Cortex of kidney (tissue), 1 donor: ENCODE data around the gene DAB1.

Source experiments
- DNase-seq: peaks from one replicate; lab custom pipeline; 2025; lab: John Stamatoyannopoulos, UW

The DAB1 gene

DNA sequence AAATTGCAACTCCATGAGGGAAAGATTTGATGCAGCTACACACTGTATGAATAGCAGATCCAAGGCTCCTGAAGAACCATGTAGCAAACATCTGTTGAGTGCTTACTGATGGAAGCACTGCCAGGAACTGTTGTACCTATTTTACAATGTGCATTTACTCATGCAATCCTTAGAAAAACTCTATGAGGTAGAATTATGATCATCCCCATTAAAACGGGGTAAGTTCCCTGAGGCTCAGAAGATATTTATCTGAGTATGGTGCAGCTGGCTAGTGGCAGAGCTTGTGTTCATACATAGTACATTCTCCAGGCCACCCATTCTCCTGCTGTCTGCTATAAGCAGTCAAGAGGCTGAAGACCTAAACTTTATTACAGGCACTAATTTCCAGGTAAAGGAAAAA is 403.6 kb downstream of the DAB1 start:
- DNase-seq, result no peak

GRCh38 chr1:57019236-57019839 is 404.5 kb downstream of the DAB1 start:
- DNase-seq, result no peak

GRCh38 chr1:57018119-57018518 is 405.7 kb downstream of the DAB1 start:
- no peak for DNase-seq

GRCh38 chr1:57017717-57018116 is 406.1 kb downstream of the DAB1 start:
- no peak for DNase-seq

DNA sequence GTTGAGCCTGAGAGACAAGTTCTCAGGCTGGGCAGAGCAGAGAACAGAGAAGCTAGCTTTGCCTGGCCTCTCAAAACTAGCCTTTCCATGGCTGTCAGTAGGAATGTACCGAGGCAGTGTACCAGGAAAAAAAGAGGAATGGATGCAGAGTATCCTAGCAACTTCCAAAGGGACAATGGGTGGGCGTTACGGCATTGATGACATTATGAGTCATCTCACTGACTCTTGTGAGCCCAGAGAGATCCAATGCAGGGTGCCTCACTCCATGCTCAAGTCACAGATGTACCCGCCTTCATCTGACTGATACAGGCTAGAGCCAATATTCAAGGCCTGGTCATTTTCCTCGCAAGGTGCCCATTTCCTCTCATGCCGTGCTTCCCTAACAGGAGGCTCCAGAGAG is 406.7 kb downstream of the DAB1 start:
- no peak for DNase-seq

DNA sequence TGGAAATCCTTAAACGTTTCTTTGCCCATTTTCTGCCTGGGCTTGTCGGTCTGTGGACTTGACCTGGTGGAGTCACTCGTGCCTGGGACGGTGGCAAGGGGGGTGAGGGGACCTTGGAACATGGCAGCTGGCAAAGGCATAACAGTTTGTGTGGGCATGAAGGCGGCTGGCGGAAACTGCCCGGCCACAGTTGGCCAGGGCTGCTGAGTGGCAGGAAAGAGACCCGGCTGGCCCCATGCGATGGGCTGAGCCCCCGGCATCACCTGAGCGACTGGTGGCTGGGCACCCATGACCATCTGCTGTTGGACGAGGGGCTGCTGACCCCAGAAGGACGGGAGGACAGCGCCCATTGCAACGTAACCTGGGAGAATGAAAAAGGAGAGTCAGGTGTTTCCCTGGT is 408.8 kb downstream of the DAB1 start:
- no peak for DNase-seq

- no peak for DNase-seq
Measured at GRCh38 chr1:57013522-57013921, 410.3 kb downstream of the DAB1 start.

- no peak for DNase-seq
Measured at GRCh38 chr1:57012315-57012714, 411.5 kb downstream of the DAB1 start.

DNA sequence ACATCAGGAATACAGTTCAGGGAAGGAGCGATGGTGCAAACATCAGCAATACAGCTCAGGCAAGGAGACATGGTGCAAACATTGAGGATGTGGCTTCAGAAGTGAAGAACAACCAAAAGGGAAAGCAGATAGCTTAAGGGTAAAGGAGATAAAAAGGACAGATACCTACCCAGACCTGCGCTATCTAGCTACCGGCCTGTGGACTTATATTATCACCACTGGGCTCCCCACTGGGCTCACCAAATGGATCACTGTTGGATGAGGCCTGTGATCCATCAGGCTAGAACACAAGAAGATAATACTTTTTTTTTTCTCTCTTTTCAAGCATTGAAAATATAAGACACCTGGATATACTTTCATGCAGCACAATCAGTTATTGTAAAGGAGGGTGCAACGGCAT is 413.3 kb downstream of the DAB1 start:
- no peak for DNase-seq

DNA sequence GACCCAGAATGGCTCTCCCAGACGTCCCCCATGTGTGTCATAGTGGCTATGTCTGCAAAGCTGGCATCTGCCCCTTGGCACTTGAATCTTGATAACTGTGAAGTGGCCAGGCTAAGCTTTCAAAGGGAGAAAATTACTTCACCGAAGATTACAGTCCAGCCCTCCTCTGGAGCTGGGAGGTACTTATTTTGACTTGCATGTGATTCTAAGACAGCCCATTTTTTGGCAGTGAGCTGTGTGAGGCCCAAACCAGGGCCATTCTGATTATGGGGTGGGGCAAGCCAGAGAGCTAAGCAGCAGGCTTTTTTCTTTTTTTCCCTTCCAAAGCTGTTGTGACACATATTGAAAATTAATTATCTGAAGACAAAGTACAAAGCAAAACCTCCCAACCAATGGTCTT is 415.9 kb downstream of the DAB1 start:
- DNase-seq, result no peak

- no peak for DNase-seq
Measured at GRCh38 chr1:57007472-57007871, 416.4 kb downstream of the DAB1 start.

GRCh38 chr1:57003398-57004139 is 420.3 kb downstream of the DAB1 start:
- DNase-seq, result no peak

DNA sequence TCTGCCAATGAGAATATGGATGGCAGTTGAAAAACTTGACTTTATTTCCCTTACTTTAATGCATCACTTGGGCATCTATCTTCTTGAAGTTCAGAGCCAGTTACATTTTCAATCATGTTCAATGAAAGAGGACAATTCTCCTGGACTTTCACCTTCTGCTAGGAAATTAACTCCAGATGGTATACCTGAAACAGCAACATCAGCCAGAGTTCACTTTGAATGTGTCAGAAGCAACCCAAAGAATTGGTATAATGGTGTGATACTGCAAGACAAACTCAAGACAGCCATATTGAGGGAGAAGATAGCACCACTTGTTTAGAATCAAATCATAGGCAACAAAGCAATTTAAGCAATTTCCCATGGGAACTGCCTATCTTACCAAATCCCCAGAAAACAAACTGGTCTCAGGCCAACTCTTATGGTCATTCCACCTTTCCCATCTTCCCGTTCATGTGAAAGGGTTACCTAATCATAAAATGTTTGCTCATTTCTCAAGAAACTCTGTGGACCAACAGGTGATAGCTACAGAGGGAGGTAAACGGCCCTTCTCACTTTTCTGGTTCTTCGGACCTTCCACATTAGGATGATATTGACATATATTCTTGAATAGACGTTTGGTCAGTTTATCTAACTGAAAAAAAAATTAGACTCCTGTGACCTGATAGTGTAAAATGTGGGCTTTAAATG is 428.3 kb downstream of the DAB1 start:
- no peak for DNase-seq

DNA sequence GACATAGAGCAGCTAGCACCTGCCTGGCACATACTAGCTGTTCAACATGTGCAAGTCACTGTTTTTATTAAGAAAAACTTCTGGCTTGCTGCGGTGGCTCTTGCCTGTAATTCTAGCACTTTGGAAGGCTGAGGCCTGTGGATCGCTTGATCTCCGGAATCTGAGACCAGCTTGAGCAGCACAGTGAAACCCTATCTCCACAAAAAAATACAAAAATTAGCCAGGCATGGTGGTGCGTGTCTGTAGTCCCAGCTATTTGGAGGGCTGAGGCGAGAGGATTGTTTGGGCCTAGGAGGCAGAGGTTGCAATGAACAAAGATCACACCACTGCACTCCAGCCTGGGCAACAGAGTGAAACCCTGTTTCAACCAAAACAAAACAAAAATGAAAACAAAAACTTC is 430.4 kb downstream of the DAB1 start:
- DNase-seq, result no peak

- DNase-seq, result no peak
Measured at GRCh38 chr1:56992318-56993125, 431.3 kb downstream of the DAB1 start.

DNA sequence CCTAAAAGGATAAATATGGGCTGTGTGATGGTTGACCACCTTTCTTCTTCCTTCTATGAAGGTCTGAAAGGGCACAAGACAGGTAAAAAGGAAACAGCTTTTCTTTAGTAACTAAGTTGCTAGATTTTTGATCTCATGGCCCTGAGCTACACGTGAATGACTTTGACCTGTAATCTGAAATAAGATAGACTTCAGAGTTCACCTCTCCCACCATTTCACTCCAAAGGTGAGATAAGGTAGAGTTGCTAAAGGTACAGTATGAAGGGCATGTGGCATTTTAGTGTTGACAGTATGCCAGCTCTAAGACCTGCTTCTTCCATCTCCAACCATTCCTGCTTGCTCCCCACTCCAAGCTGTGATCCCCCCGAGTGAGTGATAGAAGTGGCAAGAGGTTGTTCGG is 432.3 kb downstream of the DAB1 start:
- no peak for DNase-seq

DNA sequence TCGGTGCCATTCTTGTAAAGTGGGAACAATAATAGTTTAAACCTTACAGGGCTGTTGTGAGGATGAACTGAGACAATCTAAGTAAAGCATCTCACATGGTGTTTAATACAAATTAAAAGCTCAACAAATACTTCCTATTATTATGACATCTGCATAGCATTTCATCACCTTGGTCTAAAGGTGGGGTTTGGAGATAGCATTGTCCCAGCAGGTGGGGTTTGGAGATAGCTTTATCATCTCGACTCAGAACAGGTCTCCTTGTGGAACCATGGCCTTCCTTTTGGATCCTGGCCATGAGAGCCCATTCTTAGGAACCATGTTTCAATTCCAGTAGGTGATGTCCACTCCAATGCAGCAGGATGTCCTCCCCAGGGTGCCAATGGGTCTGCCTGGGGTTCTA is 437.5 kb downstream of the DAB1 start:
- DNase-seq, result no peak

DNA sequence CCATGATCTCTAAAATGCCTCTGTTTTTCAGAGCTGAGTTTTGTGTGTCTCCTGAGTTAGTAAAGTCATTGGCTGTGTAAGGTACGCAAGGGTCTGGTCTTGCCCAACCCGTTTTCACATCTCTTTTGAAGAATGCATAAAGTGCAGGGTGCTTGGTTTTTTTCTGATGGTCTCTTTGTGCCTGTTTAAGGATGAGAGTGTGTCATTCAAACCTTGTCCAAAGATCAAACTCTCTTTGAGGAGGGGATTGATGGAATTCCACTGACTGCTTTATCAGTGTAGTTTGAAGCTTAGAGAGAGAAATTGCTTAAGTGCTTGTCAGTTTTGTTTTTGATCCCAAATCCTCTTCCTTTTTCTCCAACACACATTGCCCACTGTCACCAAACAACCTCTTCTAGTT is 438.0 kb downstream of the DAB1 start:
- no peak for DNase-seq

- no peak for DNase-seq
Measured at GRCh38 chr1:56983484-56983883, 440.4 kb downstream of the DAB1 start.

DNA sequence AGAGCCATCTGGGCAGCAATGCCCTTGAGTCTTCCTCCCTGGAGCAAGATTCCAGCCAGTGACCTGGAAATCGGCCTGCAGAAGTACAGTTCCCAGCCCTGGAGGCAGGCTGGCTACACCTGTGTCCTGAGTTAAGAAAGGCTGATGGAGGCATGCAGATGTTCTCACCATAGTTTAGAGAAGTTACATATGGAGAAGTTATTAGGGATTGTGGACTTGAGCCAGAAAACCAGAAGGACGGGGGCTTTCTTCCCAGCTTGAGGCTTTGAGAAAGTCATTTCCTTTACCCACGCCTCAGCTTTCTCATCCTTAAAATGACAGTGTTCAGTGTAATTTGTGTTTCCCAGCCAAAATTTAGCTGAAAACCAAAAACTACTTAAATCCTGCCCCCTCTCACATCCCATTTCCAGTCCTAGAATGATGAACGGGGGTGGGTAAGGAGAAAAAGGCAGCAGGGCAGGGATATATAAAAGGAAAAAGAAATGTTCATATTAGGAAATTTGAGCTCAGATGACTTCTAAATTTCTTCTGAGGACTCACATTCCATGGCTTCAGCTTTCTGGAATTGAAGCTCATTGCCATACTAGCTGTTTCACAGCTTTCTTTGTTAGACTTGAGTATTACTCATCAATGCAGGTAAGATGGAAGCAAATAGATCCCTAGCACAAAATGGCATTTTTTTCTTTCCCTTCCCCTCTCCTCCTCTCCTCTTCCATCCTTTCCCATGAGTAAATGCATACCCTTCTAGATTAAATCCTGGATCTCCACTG is 443.7 kb downstream of the DAB1 start:
- no peak for DNase-seq

DNA sequence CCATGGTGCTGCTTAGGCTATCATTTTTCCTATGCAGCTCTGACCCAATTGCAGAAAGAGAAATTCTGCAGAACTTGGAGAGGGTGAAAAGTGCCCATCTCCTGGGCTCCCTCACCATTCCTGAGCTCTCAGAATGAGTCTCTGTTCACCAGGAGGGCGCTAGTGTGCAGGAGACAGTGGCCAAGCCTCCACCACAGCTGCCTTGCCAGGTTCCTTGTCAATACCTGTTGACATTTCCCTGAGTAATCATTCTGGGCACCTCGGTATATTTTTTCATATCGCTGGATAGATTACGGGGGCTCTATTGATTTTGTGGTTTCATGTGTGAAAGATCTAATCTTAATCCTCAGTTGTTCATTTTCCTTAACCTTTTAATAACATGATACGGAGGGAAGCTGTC is 445.0 kb downstream of the DAB1 start:
- DNase-seq, result no peak

GRCh38 chr1:56977910-56978309 is 445.9 kb downstream of the DAB1 start:
- no peak for DNase-seq
